GM21723 (cell line): ENCODE results near the gene TGM6.

ENCODE experiments used
- ATAC-seq: cut with Tn5 transposase; IDR thresholded peaks from one replicate; pipeline ENCODE4 v1.9.1; 2021; ENCODE audit warnings: mild to moderate bottlenecking, moderate library complexity; ENCODE audit not compliant: unreplicated experiment

The TGM6 gene

DNA sequence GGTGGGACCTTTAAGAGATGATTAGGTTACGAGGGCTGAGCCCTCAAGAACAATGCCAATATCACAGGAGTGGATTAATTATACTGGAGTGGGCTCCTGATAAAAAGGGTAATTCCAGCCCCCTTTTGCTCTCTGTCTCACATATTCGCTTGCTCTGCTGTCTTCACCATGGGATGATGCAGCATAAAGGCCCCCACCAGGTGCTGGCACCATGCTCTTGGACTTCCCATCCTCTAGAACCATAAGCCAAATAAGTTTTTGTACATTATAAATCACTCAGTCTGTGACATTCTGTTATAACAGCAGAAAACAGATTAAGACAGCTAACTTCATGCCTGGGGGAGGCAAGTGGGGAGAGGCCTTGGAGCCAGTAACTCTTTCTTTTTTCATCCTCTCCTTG lies 99.7 kb downstream of the TGM6 start:
- ATAC-seq = no peak
